ENCODE measurements around the gene CACNA1C.

CACNA1C gene

GRCh38 chr12:2581293-2582045, 528.7 kb downstream of the CACNA1C start:
- H3K27ac ChIP-seq, result no peak overlapping the region
- DNase-seq (ENCODE audit: low read depth, low spot score), result no peak

- H3K27ac ChIP-seq, result no peak overlapping the region
These were observed 529.8 kb downstream of the CACNA1C start for GRCh38 chr12:2582631-2583030.

GRCh38 chr12:2583091-2583497, 530.3 kb downstream of the CACNA1C start:
- DNase-seq (ENCODE audit: low read depth, low spot score), result no peak

More at GRCh38 chr12:2582631-2583030, 529.8 kb downstream of the CACNA1C start:
- no peak for DNase-seq (ENCODE audit: low read depth, low spot score)

GRCh38 chr12:2583642-2584401, 531.0 kb downstream of the CACNA1C start:
- no peak overlapping the region for H3K27ac ChIP-seq
- DNase-seq (ENCODE audit: low read depth, low spot score), result no peak

More at GRCh38 chr12:2583091-2583497, 530.3 kb downstream of the CACNA1C start:
- H3K27ac ChIP-seq, result no peak overlapping the region

- H3K27ac ChIP-seq, result no peak overlapping the region
- DNase-seq (ENCODE audit: low read depth, low spot score), result no peak
These were observed 533.6 kb downstream of the CACNA1C start for GRCh38 chr12:2586156-2587038.

- DNase-seq (ENCODE audit: low read depth, low spot score), result no peak
- H3K27ac ChIP-seq, result no peak overlapping the region
These were observed 535.6 kb downstream of the CACNA1C start for GRCh38 chr12:2588345-2588744.

- no peak overlapping the region for H3K27ac ChIP-seq
- no peak for DNase-seq (ENCODE audit: low read depth, low spot score)
These were observed 536.6 kb downstream of the CACNA1C start for GRCh38 chr12:2589381-2589780.

- DNase-seq (ENCODE audit: low read depth, low spot score), result no peak
- no peak overlapping the region for H3K27ac ChIP-seq
These were observed 540.3 kb downstream of the CACNA1C start for GRCh38 chr12:2593045-2593444.

GRCh38 chr12:2596441-2596840, 543.7 kb downstream of the CACNA1C start:
- DNase-seq (ENCODE audit: low read depth, low spot score), result no peak
- H3K27ac ChIP-seq, result no peak overlapping the region

- H3K27ac ChIP-seq, result no peak overlapping the region
- no peak for DNase-seq (ENCODE audit: low read depth, low spot score)
These were observed 552.5 kb downstream of the CACNA1C start for GRCh38 chr12:2605301-2605700.

- DNase-seq (ENCODE audit: low read depth, low spot score), result no peak
- H3K27ac ChIP-seq, result no peak overlapping the region
These were observed 553.6 kb downstream of the CACNA1C start for GRCh38 chr12:2606186-2606910.

GRCh38 chr12:2607881-2608607, 555.3 kb downstream of the CACNA1C start:
- no peak overlapping the region for H3K27ac ChIP-seq

GRCh38 chr12:2608608-2608945, 555.8 kb downstream of the CACNA1C start:
- no peak overlapping the region for H3K27ac ChIP-seq
- no peak for DNase-seq (ENCODE audit: low read depth, low spot score)

More at GRCh38 chr12:2607881-2608607, 555.3 kb downstream of the CACNA1C start:
- no peak for DNase-seq (ENCODE audit: low read depth, low spot score)

- DNase-seq (ENCODE audit: low read depth, low spot score), result no peak
- no peak overlapping the region for H3K27ac ChIP-seq
These were observed 556.2 kb downstream of the CACNA1C start for GRCh38 chr12:2609020-2609419.

GRCh38 chr12:2610358-2610757, 557.6 kb downstream of the CACNA1C start:
- no peak for DNase-seq (ENCODE audit: low read depth, low spot score)
- H3K27ac ChIP-seq, result no peak overlapping the region

GRCh38 chr12:2613326-2614073, 560.7 kb downstream of the CACNA1C start:
- DNase-seq (ENCODE audit: low read depth, low spot score), result peak; percentile 83
- H3K27ac ChIP-seq, result peak overlapping the region; percentile 33

- no peak for DNase-seq (ENCODE audit: low read depth, low spot score)
- H3K27ac ChIP-seq, result peak overlapping the region; percentile 33
These were observed 561.6 kb downstream of the CACNA1C start for GRCh38 chr12:2614341-2614740.

- no peak overlapping the region for H3K27ac ChIP-seq
- DNase-seq (ENCODE audit: low read depth, low spot score), result no peak
These were observed 563.0 kb downstream of the CACNA1C start for GRCh38 chr12:2615665-2616402.
